22Rv1 (cell line): ENCODE measurements around the gene KIF26B.

Source experiments
- ZFX ChIP-seq: fragments of 450-650 bp; IDR thresholded peaks from 2 replicates; pipeline ENCODE4 v1.6.1; 2017; ENCODE audit warnings: antibody characterized with exemption, borderline replicate concordance
- TF ChIP-seq, protein P1 (sequence below): fragments of 450-650 bp; IDR thresholded peaks from 2 replicates; pipeline ENCODE4 v1.5.1; 2017; ENCODE audit warnings: mild to moderate bottlenecking

DNA sequence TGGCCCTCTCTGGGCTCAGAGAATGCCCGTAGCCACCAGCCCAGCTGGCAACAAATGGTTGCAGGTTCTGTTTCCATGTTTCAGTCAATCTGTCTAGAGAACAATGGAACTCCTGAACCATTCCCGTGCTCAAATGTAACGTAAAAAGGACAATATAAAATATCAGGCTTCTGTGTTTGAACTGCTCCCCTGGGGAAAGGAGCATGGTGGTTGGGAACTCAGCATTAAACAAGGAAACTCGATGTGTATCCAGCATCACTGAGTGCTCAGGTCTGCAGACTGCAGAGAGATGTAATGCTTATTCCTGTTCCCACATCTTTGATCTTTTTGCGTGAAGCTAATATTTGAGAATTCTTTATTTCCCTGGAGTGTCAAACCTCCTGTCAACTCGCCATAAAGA, 326.5 kb downstream of the KIF26B start:
- TF ChIP-seq, protein P1, sequence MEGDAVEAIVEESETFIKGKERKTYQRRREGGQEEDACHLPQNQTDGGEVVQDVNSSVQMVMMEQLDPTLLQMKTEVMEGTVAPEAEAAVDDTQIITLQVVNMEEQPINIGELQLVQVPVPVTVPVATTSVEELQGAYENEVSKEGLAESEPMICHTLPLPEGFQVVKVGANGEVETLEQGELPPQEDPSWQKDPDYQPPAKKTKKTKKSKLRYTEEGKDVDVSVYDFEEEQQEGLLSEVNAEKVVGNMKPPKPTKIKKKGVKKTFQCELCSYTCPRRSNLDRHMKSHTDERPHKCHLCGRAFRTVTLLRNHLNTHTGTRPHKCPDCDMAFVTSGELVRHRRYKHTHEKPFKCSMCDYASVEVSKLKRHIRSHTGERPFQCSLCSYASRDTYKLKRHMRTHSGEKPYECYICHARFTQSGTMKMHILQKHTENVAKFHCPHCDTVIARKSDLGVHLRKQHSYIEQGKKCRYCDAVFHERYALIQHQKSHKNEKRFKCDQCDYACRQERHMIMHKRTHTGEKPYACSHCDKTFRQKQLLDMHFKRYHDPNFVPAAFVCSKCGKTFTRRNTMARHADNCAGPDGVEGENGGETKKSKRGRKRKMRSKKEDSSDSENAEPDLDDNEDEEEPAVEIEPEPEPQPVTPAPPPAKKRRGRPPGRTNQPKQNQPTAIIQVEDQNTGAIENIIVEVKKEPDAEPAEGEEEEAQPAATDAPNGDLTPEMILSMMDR = no peak
- TF ChIP-seq ZFX = no peak
